NCI-H1092 (cell line): ENCODE results near the gene HSPH1.

Source experiments
- DNase-seq: peaks from one replicate; lab custom pipeline; 2025; lab: John Stamatoyannopoulos, UW

HSPH1 gene

DNA sequence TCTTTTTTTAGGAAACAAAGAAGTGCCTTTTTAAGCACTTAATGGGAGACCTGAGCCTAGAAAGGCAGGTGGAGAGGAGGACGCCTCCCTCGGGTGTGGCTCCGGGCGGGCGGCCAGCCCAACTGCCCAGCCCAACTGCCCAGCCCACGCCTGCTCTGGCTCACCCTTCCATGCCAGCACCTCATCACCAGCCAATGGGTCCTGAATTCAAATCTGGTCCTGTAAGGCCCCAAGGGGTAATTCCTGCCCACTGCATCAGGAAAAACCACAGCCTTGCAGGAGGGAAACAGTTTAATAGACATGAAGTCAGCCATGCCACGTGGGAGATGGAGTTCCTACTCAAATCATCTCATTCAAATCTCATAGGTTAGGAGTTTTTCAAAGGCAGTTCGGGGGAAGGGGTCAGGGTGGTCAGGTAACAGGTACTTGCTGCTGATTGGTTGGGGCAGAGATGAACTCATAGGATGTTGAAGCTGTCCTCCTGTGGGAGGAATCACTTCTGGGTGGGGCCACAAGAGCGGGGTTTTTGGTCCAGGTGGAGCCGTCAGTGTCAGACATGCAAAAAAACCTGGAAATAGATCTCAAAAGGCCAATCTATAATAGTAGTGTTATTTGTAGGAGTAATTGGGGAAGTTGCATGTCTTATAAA, 64.9 kb downstream of the HSPH1 start:
- DNase-seq: no peak

DNA sequence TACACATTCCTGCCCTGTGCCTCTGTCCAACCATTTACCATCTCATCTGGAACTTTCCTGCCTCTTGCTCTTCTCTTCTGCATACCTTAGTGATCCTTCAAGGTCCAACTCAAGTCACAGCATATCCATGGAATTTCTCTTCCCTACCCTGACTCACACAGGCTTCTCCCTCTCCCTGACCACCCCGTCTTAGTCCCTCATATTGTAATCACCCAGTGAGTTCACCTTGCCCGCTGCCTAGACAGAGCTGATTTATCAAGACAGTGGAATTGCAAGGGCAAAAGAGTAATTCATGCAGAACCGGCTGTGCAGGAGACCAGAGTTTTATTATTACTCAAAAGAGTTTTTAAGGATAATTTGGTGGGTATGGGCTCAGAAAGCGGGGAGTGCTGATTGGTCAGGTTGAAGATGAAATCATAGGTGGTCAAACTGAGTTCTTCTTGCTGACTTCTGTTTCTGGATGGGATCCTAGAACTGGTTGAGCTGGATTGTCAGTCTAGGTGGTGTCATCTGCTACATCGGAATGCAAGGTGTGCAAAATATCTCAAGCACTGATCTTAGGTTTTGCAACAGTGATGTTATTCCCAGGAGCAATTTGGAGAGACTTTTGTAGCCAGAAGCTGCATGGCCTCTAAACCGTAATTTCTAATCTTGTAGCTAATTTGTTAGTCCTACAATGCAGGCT, 67.2 kb downstream of the HSPH1 start:
- no peak for DNase-seq

DNA sequence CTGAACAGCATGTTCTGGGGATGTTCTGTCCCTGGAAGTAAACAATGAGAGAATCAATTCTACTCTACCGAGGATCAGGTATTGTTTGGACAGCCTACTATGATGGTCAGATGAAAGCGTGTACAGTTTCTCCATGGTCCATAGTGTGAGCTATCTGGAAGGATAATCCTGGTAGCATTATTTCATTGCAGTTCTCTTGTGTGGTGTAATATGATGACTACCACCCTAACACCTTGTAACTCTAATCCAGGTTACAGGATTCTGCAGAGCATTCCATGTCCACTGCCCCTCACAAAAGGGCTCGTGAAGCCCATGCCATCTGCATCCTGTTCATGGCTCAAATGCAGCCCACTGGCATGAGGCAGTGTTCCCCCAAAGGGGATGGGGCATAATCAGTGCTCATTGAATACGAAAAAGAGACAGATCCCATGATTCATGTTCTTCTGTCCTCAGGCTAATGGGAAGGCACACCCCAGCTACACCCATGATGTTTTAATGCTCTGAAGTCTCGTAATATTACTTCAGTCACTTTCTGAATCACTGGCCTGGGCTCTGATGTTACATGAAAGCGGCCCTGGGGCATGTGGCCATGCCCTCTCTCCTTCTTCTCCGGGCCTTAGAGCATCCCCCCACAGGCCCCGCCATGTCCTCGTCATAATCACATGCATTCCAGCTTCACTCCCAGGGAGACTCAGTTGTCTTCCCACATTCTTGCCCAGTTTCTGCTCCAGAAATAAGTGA, 68.4 kb downstream of the HSPH1 start:
- DNase-seq: no peak

DNA sequence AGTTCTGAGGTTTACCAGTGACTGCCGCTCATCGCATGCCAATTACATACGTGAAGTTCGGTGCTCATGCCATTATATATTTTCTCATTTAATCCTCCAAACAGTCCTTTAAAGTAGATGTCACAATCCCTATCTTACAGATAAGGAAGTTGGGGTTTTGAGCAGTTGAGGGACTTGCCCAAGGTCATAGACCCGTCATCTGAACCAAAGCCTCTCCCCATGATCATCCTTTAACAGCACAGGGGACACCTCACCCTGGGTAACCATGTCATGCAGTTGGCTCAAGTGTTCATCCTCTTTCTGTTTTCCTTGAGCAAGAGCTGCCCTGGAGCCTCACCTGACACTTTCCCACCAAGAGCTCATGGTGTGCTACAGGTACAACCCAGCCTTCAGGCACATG, 69.1 kb downstream of the HSPH1 start:
- no peak for DNase-seq

- DNase-seq: no peak
Observed at GRCh38 chr13:31090961-31091624, 70.6 kb downstream of the HSPH1 start.

GRCh38 chr13:31090096-31090495, 71.6 kb downstream of the HSPH1 start:
- DNase-seq: no peak

DNA sequence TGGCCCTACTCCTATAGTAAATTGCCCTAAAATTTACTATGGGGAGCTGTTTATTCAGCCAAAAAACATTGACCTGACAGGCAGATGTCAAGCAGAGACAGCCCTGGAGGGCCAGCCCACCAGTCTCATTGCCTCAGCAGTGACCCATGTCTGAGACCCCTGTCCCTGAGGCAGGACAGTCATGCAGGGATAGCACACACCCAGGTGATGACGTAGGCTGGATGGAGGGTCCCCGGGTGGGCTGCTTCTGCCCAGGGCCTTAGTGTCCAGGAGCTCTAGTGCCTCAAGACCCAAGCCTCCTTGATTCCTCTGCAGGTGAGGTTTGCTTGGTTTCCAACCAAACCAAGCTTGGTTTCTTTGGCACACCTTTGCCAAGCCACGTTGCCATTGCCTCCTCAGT, 72.1 kb downstream of the HSPH1 start:
- no peak for DNase-seq

GRCh38 chr13:31088826-31089420, 72.8 kb downstream of the HSPH1 start:
- no peak for DNase-seq
